ENCODE data around the gene ALOX5AP. TPM values are rescaled to one million over a fixed set of nuclear protein-coding genes. Genes with fewer than 3 reads are reported as not detected.

ALOX5AP gene
- total RNA-seq, 1 donor from 2014 or later = 4.5 TPM

GRCh38 chr13:30697996-30698401, 37.3 kb upstream of the ALOX5AP start:
- H3K27ac ChIP-seq (ENCODE audit: low read depth, low read length) = peak overlapping the region; percentile 64
- H3K36me3 ChIP-seq (ENCODE audit: insufficient read depth, low read length) = no peaks in the 10 kb centered on the region
- peak overlapping the region; percentile 12 for H2AFZ ChIP-seq (ENCODE audit: low read depth, low read length)
- peak overlapping the region; percentile 78 for H3K4me2 ChIP-seq (ENCODE audit: low read length)
- no peaks in the 10 kb centered on the region for H4K20me1 ChIP-seq (ENCODE audit: insufficient read depth, low read length)
- no peaks in the 10 kb centered on the region for H3K9me3 ChIP-seq (ENCODE audit: insufficient read depth, low read depth, low read length)
- Mint-ChIP-seq H3K36me3 (ENCODE audit: low read depth, unreplicated experiment) (no peaks in the 10 kb centered on the region), H3K4me1 (ENCODE audit: low read depth, unreplicated experiment) (peaks cover 21% of the 10 kb centered on the region), H3K27ac (ENCODE audit: unreplicated experiment) (no peak overlapping the region), H3K9me3 (ENCODE audit: unreplicated experiment) (no peaks in the 10 kb centered on the region), H3K27me3 (ENCODE audit: low read depth, unreplicated experiment) (peaks cover 8% of the 10 kb centered on the region), H3K4me3 (ENCODE audit: unreplicated experiment) (no peak overlapping the region)
- peaks cover 22% of the 10 kb centered on the region for H3K4me1 ChIP-seq (ENCODE audit: insufficient read depth, low read length)
- DNase-seq (ENCODE audit: low read depth) (peak; percentile 86), FAIRE-seq (no peak)
- TF ChIP-seq EZH2 (IDR thresholded peaks at IDR 0.05; ENCODE audit: insufficient read depth, low read length) = no peak
- TF ChIP-seq CTCF (IDR thresholded peaks at IDR 0.05; ENCODE audit: insufficient read depth, low read depth, low read length) = no peak
- no peaks in the 10 kb centered on the region for H3K27me3 ChIP-seq (ENCODE audit: insufficient read depth, low read length)
- no peaks in the 10 kb centered on the region for H3K79me2 ChIP-seq (ENCODE audit: insufficient read depth, low read length)
- peak overlapping the region; percentile 26 for H3K4me3 ChIP-seq (ENCODE audit: insufficient read depth, low read depth, low read length)
- peak overlapping the region; percentile 58 for H3K9ac ChIP-seq (ENCODE audit: low read length)

DNA sequence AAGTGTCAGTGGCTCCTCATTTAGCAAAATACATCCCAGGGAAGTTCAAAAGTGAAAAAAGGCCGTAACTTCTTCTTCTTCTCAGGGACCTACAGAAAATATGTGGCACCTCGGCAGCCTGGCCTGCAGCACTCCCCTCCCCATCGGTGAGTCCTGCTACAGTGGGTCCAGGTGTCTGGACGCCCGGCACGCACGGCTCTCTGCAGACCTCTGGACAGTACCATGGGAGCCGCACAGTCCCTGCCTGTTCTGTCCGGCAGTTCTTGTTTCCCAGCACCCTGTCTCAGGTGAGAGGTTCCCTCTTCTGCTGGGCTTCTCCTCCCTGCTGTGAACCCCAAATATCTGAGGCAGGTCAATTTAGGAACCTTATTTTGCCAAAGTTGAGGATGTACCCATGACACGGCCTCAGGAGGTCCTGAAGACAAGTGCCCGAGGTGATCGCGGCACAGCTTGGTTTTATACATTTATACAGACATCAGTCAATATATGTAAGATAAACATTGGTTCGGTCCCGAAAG, 36.8 kb upstream of the ALOX5AP start:
- H3K27me3 ChIP-seq (ENCODE audit: insufficient read depth, low read length) = no peaks in the 10 kb centered on the region
- DNase-seq (ENCODE audit: low read depth) (no peak), FAIRE-seq (no peak)
- H3K36me3 ChIP-seq (ENCODE audit: insufficient read depth, low read length) = no peaks in the 10 kb centered on the region
- H3K9me3 ChIP-seq (ENCODE audit: insufficient read depth, low read depth, low read length) = no peaks in the 10 kb centered on the region
- H3K4me1 ChIP-seq (ENCODE audit: insufficient read depth, low read length) = peaks cover 22% of the 10 kb centered on the region
- Mint-ChIP-seq H3K4me3 (ENCODE audit: unreplicated experiment) (no peak overlapping the region), H3K27ac (ENCODE audit: unreplicated experiment) (no peak overlapping the region), H3K4me1 (ENCODE audit: low read depth, unreplicated experiment) (peaks cover 21% of the 10 kb centered on the region), H3K27me3 (ENCODE audit: low read depth, unreplicated experiment) (peaks cover 8% of the 10 kb centered on the region), H3K9me3 (ENCODE audit: unreplicated experiment) (no peaks in the 10 kb centered on the region), H3K36me3 (ENCODE audit: low read depth, unreplicated experiment) (no peaks in the 10 kb centered on the region)
- no peaks in the 10 kb centered on the region for H4K20me1 ChIP-seq (ENCODE audit: insufficient read depth, low read length)
- no peak overlapping the region for H3K4me3 ChIP-seq (ENCODE audit: insufficient read depth, low read depth, low read length)
- peak overlapping the region; percentile 78 for H3K4me2 ChIP-seq (ENCODE audit: low read length)
- no peak overlapping the region for H2AFZ ChIP-seq (ENCODE audit: low read depth, low read length)
- no peak for TF ChIP-seq EZH2 (IDR thresholded peaks at IDR 0.05; ENCODE audit: insufficient read depth, low read length)
- no peak for TF ChIP-seq CTCF (IDR thresholded peaks at IDR 0.05; ENCODE audit: insufficient read depth, low read depth, low read length)
- peak overlapping the region; percentile 24 for H3K27ac ChIP-seq (ENCODE audit: low read depth, low read length)
- H3K9ac ChIP-seq (ENCODE audit: low read length) = peak overlapping the region; percentile 58
- no peaks in the 10 kb centered on the region for H3K79me2 ChIP-seq (ENCODE audit: insufficient read depth, low read length)

DNA sequence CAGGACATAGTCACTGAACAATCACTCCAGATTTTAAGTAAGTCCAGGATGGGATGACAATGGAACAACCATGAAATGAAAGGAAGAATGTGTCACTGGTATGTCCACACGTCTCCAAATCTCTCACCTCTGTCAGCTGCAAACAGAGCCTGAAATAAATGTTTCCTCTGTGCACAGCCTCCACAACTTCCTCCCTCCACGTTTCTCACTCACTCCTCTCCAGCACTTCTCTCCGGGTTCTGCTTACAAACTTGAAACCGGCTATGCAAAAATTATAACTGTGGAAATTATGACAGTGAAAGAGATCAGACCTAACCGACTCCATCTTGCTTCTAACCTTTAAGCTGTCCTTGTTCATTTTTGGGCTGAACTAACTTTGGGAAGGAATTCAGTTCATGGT, 35.0 kb upstream of the ALOX5AP start:
- H3K79me2 ChIP-seq (ENCODE audit: insufficient read depth, low read length) = no peaks in the 10 kb centered on the region
- no peak for DNase-seq (ENCODE audit: low read depth)
- no peak overlapping the region for H3K9ac ChIP-seq (ENCODE audit: low read length)
- Mint-ChIP-seq H3K27me3 (ENCODE audit: low read depth, unreplicated experiment) (peaks cover 12% of the 10 kb centered on the region), H3K36me3 (ENCODE audit: low read depth, unreplicated experiment) (peaks cover 2% of the 10 kb centered on the region), H3K9me3 (ENCODE audit: unreplicated experiment) (no peaks in the 10 kb centered on the region), H3K4me3 (ENCODE audit: unreplicated experiment) (no peak overlapping the region), H3K4me1 (ENCODE audit: low read depth, unreplicated experiment) (peaks cover 21% of the 10 kb centered on the region), H3K27ac (ENCODE audit: unreplicated experiment) (no peak overlapping the region)
- no peak overlapping the region for H3K27ac ChIP-seq (ENCODE audit: low read depth, low read length)
- H3K4me3 ChIP-seq (ENCODE audit: insufficient read depth, low read depth, low read length) = no peak overlapping the region
- TF ChIP-seq CTCF (IDR thresholded peaks at IDR 0.05; ENCODE audit: insufficient read depth, low read depth, low read length) (no peak), EZH2 (IDR thresholded peaks at IDR 0.05; ENCODE audit: insufficient read depth, low read length) (no peak)
- H3K9me3 ChIP-seq (ENCODE audit: insufficient read depth, low read depth, low read length) = no peaks in the 10 kb centered on the region
- H3K36me3 ChIP-seq (ENCODE audit: insufficient read depth, low read length) = no peaks in the 10 kb centered on the region
- no peak for FAIRE-seq
- H2AFZ ChIP-seq (ENCODE audit: low read depth, low read length) = no peak overlapping the region
- no peaks in the 10 kb centered on the region for H4K20me1 ChIP-seq (ENCODE audit: insufficient read depth, low read length)
- no peak overlapping the region for H3K4me2 ChIP-seq (ENCODE audit: low read length)
- peaks cover 22% of the 10 kb centered on the region for H3K4me1 ChIP-seq (ENCODE audit: insufficient read depth, low read length)
- no peaks in the 10 kb centered on the region for H3K27me3 ChIP-seq (ENCODE audit: insufficient read depth, low read length)

Measured in astrocyte (in vitro differentiated cells and primary cell).